MG63 (cell line): ENCODE results near the gene ZMYM2. TPM values are rescaled to one million over a fixed set of nuclear protein-coding genes. Genes with fewer than 3 reads are reported as not detected.

Experiments
- DNase-seq: peaks from one replicate; pipeline ENCODE4 v3.0.0-alpha.2; 2020
- H3K27me3 ChIP-seq: fragments of 250-450 bp; sonication (Bioruptor Pico); 2 replicates; pipeline ENCODE4 v1.5.1; 2020; ENCODE audit warnings: mild to moderate bottlenecking, moderate library complexity
- H3K36me3 ChIP-seq: fragments of 250-450 bp; sonication (Bioruptor Pico); 2 replicates; pipeline ENCODE4 v1.5.1; 2020; ENCODE audit warnings: mild to moderate bottlenecking, moderate library complexity
- H3K4me3 ChIP-seq: fragments of 250-450 bp; sonication (Bioruptor Pico); 2 replicates; pipeline ENCODE4 v1.5.1; 2020; ENCODE audit warnings: mild to moderate bottlenecking, moderate library complexity
- H3K9me3 ChIP-seq: fragments of 250-450 bp; sonication (Bioruptor Pico); 2 replicates; pipeline ENCODE4 v1.5.1; 2020; ENCODE audit warnings: mild to moderate bottlenecking, moderate library complexity
- total RNA-seq: library from RNA; depleted of rRNA; stranded (reverse); fragments of >200 nt; shearing (Covaris generic); gene quantifications from 2 replicates; pipeline ENCODE4 v1.2.3, GENCODE V29; 2014; ENCODE audit warnings: low replicate concordance

ZMYM2 gene
- total RNA-seq, 1 experiment from 2014 or later = 30.6 TPM

- Histone ChIP-seq H3K4me3 (no peak overlapping the region), H3K36me3 (no peaks in the 10 kb centered on the region), H3K27me3 (no peaks in the 10 kb centered on the region), H3K9me3 (no peaks in the 10 kb centered on the region)
- no peak for DNase-seq
These were observed 155.6 kb downstream of the ZMYM2 start for GRCh38 chr13:20114066-20114610.

- no peak for DNase-seq
- no peaks in the 10 kb centered on the region for H3K36me3 ChIP-seq
- no peaks in the 10 kb centered on the region for H3K27me3 ChIP-seq
- H3K4me3 ChIP-seq = no peak overlapping the region
- H3K9me3 ChIP-seq = no peaks in the 10 kb centered on the region
These were observed 157.7 kb downstream of the ZMYM2 start for GRCh38 chr13:20116213-20116612.

GRCh38 chr13:20118268-20119140 lies 160.0 kb downstream of the ZMYM2 start:
- Histone ChIP-seq H3K4me3 (peak overlapping the region; percentile 55), H3K36me3 (no peaks in the 10 kb centered on the region), H3K9me3 (no peaks in the 10 kb centered on the region), H3K27me3 (no peaks in the 10 kb centered on the region)
- DNase-seq = peak; percentile 52

GRCh38 chr13:20119960-20120359 lies 161.4 kb downstream of the ZMYM2 start:
- Histone ChIP-seq H3K4me3 (peak overlapping the region; percentile 60), H3K9me3 (no peaks in the 10 kb centered on the region), H3K36me3 (no peaks in the 10 kb centered on the region), H3K27me3 (no peaks in the 10 kb centered on the region)
- DNase-seq = no peak

GRCh38 chr13:20121159-20121525 lies 162.6 kb downstream of the ZMYM2 start:
- Histone ChIP-seq H3K4me3 (peak overlapping the region; percentile 60), H3K9me3 (no peaks in the 10 kb centered on the region)

GRCh38 chr13:20124303-20124702 lies 165.8 kb downstream of the ZMYM2 start:
- no peaks in the 10 kb centered on the region for H3K9me3 ChIP-seq
- DNase-seq = peak; percentile 52
- no peaks in the 10 kb centered on the region for H3K36me3 ChIP-seq
- no peaks in the 10 kb centered on the region for H3K27me3 ChIP-seq
- no peak overlapping the region for H3K4me3 ChIP-seq

More at GRCh38 chr13:20121159-20121525, 162.6 kb downstream of the ZMYM2 start:
- DNase-seq = no peak
- no peaks in the 10 kb centered on the region for H3K36me3 ChIP-seq
- H3K27me3 ChIP-seq = no peaks in the 10 kb centered on the region

- peak; percentile 68 for DNase-seq
These were observed 166.7 kb downstream of the ZMYM2 start for GRCh38 chr13:20125129-20125782.

GRCh38 chr13:20125783-20126165 lies 167.2 kb downstream of the ZMYM2 start:
- DNase-seq = no peak
- H3K9me3 ChIP-seq = no peaks in the 10 kb centered on the region
- H3K27me3 ChIP-seq = no peaks in the 10 kb centered on the region
- no peaks in the 10 kb centered on the region for H3K36me3 ChIP-seq
- H3K4me3 ChIP-seq = no peak overlapping the region

More at GRCh38 chr13:20125129-20125782, 166.7 kb downstream of the ZMYM2 start:
- Histone ChIP-seq H3K27me3 (no peaks in the 10 kb centered on the region), H3K4me3 (no peak overlapping the region), H3K9me3 (no peaks in the 10 kb centered on the region), H3K36me3 (no peaks in the 10 kb centered on the region)

GRCh38 chr13:20126541-20127261 lies 168.2 kb downstream of the ZMYM2 start:
- no peaks in the 10 kb centered on the region for H3K9me3 ChIP-seq
- H3K27me3 ChIP-seq = no peaks in the 10 kb centered on the region
- no peak for DNase-seq
- H3K4me3 ChIP-seq = no peak overlapping the region
- H3K36me3 ChIP-seq = no peaks in the 10 kb centered on the region

- H3K36me3 ChIP-seq = no peaks in the 10 kb centered on the region
- no peak for DNase-seq
- H3K4me3 ChIP-seq = peak overlapping the region; percentile 53
- H3K9me3 ChIP-seq = no peaks in the 10 kb centered on the region
- H3K27me3 ChIP-seq = no peaks in the 10 kb centered on the region
These were observed 168.7 kb downstream of the ZMYM2 start for GRCh38 chr13:20127262-20127561.

GRCh38 chr13:20127562-20128458 lies 169.3 kb downstream of the ZMYM2 start:
- Histone ChIP-seq H3K27me3 (no peaks in the 10 kb centered on the region), H3K36me3 (no peaks in the 10 kb centered on the region), H3K4me3 (peak overlapping the region; percentile 53), H3K9me3 (no peaks in the 10 kb centered on the region)
- peak; percentile 85 for DNase-seq

- no peaks in the 10 kb centered on the region for H3K36me3 ChIP-seq
- H3K9me3 ChIP-seq = no peaks in the 10 kb centered on the region
- H3K4me3 ChIP-seq = peak overlapping the region; percentile 53
- DNase-seq = no peak
- no peaks in the 10 kb centered on the region for H3K27me3 ChIP-seq
These were observed 170.0 kb downstream of the ZMYM2 start for GRCh38 chr13:20128459-20128931.

- no peaks in the 10 kb centered on the region for H3K27me3 ChIP-seq
- no peaks in the 10 kb centered on the region for H3K36me3 ChIP-seq
- H3K4me3 ChIP-seq = no peak overlapping the region
- H3K9me3 ChIP-seq = no peaks in the 10 kb centered on the region
- DNase-seq = no peak
These were observed 170.5 kb downstream of the ZMYM2 start for GRCh38 chr13:20129076-20129475.

GRCh38 chr13:20130012-20130411 lies 171.5 kb downstream of the ZMYM2 start:
- H3K9me3 ChIP-seq = no peaks in the 10 kb centered on the region

GRCh38 chr13:20130652-20131051 lies 172.1 kb downstream of the ZMYM2 start:
- no peaks in the 10 kb centered on the region for H3K27me3 ChIP-seq
- H3K36me3 ChIP-seq = no peaks in the 10 kb centered on the region
- no peaks in the 10 kb centered on the region for H3K9me3 ChIP-seq
- DNase-seq = no peak
- H3K4me3 ChIP-seq = no peak overlapping the region

More at GRCh38 chr13:20130012-20130411, 171.5 kb downstream of the ZMYM2 start:
- no peaks in the 10 kb centered on the region for H3K36me3 ChIP-seq
- DNase-seq = no peak
- H3K4me3 ChIP-seq = no peak overlapping the region
- H3K27me3 ChIP-seq = no peaks in the 10 kb centered on the region
